HUES6 (cell line): ENCODE results near the gene LONP2.

Source experiments
- H3K27ac ChIP-seq: 2 replicates; pipeline ENCODE4 v1.7.0; 2013; ENCODE audit warnings: low read depth, mild to moderate bottlenecking, low read length, inconsistent platforms
- H3K27me3 ChIP-seq: 2 replicates; pipeline ENCODE4 v1.6.1; 2013; ENCODE audit warnings: low read length; ENCODE audit not compliant: control insufficient read depth, insufficient read depth
- H3K36me3 ChIP-seq: 2 replicates; pipeline ENCODE4 v1.6.1; 2013; ENCODE audit warnings: low read length; ENCODE audit not compliant: control insufficient read depth, insufficient read depth
- H3K4me1 ChIP-seq: 2 replicates; pipeline ENCODE4 v1.6.1; 2013; ENCODE audit warnings: low read length; ENCODE audit not compliant: control insufficient read depth, insufficient read depth
- H3K4me3 ChIP-seq: 2 replicates; pipeline ENCODE4 v1.5.1; 2013; ENCODE audit warnings: low read depth, low read length
- H3K9ac ChIP-seq: one replicate; pipeline ENCODE4 v1.6.1; 2013; ENCODE audit warnings: mild to moderate bottlenecking, low read length
- H3K9me3 ChIP-seq: 2 replicates; pipeline ENCODE4 v1.6.1; 2013; ENCODE audit warnings: low read depth, low read length; ENCODE audit not compliant: control insufficient read depth, insufficient read depth

The LONP2 gene

DNA sequence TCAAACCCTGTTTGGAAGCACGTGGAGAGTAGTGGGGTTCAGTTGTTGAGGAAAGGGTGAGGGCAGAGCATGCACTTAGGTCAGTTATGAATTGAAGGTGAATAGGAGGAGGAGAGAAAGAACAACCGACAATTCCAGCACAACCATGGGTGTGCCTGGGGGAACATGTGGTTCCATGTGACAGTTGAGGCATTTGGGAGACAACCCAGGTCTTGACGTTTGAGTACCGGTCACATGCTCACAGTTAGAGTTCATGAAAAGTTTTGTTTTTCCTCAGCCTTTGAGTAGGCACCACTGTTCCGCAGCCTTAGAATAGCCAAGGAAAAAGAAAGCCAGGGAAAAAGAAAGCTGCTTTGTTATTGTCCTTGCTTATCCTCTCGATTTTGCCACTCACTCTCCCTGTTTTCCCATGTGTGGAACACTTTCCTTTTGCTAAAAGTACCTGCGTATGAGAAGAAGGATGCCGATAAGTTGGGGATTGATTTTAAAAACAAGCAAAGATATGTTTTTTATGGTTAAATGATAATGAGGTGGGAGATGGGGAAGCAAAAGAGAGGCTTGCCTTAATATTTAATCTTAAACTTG, 28.8 kb downstream of the LONP2 start:
- Histone ChIP-seq H3K9ac (no peak overlapping the region), H3K9me3 (no peaks in the 10 kb centered on the region), H3K4me1 (peaks cover 5% of the 10 kb centered on the region), H3K36me3 (peaks cover 16% of the 10 kb centered on the region), H3K4me3 (no peak overlapping the region), H3K27me3 (no peaks in the 10 kb centered on the region), H3K27ac (no peak overlapping the region)

GRCh38 chr16:48274476-48274875, 30.4 kb downstream of the LONP2 start:
- no peak overlapping the region for H3K4me3 ChIP-seq
- no peak overlapping the region for H3K27ac ChIP-seq
- no peaks in the 10 kb centered on the region for H3K9me3 ChIP-seq
- H3K4me1 ChIP-seq, result peaks cover 9% of the 10 kb centered on the region
- no peak overlapping the region for H3K9ac ChIP-seq
- no peaks in the 10 kb centered on the region for H3K27me3 ChIP-seq
- peaks cover 21% of the 10 kb centered on the region for H3K36me3 ChIP-seq

GRCh38 chr16:48276102-48276501, 32.0 kb downstream of the LONP2 start:
- Histone ChIP-seq H3K27me3 (no peaks in the 10 kb centered on the region), H3K27ac (no peak overlapping the region), H3K9me3 (no peaks in the 10 kb centered on the region), H3K4me1 (peaks cover 13% of the 10 kb centered on the region), H3K36me3 (peaks cover 11% of the 10 kb centered on the region), H3K9ac (no peak overlapping the region), H3K4me3 (no peak overlapping the region)

GRCh38 chr16:48277158-48277557, 33.1 kb downstream of the LONP2 start:
- H3K9ac ChIP-seq, result no peak overlapping the region
- peaks cover 13% of the 10 kb centered on the region for H3K4me1 ChIP-seq
- no peaks in the 10 kb centered on the region for H3K27me3 ChIP-seq
- no peaks in the 10 kb centered on the region for H3K9me3 ChIP-seq
- no peak overlapping the region for H3K27ac ChIP-seq
- no peak overlapping the region for H3K4me3 ChIP-seq
- H3K36me3 ChIP-seq, result peaks cover 6% of the 10 kb centered on the region

DNA sequence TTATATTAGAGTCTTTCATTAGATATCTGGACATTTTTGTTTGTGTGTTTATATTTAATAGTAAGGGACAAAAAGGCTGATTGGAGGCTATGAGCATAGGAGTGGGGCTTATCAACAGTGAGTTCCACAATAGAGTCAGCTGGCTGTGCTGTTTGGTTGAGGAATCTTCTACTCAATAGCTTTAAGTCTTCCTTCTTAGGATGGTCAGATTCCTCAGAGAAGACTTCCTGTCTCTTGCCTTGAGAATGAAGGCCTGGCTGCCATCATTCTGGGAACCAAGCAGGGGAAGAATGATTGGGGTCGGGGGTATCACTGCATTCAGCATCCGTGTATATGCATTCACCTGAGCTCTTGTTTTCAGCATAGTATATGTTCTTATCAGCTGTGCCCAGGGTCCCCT, 35.1 kb downstream of the LONP2 start:
- H3K4me3 ChIP-seq, result no peak overlapping the region
- H3K4me1 ChIP-seq, result peaks cover 19% of the 10 kb centered on the region
- no peaks in the 10 kb centered on the region for H3K27me3 ChIP-seq
- peaks cover 6% of the 10 kb centered on the region for H3K36me3 ChIP-seq
- no peaks in the 10 kb centered on the region for H3K9me3 ChIP-seq
- H3K27ac ChIP-seq, result no peak overlapping the region
- H3K9ac ChIP-seq, result no peak overlapping the region

- H3K27me3 ChIP-seq, result no peaks in the 10 kb centered on the region
- no peak overlapping the region for H3K4me3 ChIP-seq
- no peak overlapping the region for H3K9ac ChIP-seq
- peaks cover 22% of the 10 kb centered on the region for H3K4me1 ChIP-seq
- peaks cover 8% of the 10 kb centered on the region for H3K36me3 ChIP-seq
- H3K27ac ChIP-seq, result no peak overlapping the region
- no peaks in the 10 kb centered on the region for H3K9me3 ChIP-seq
Observed at GRCh38 chr16:48280546-48280945, 36.4 kb downstream of the LONP2 start.

GRCh38 chr16:48282636-48283263, 38.6 kb downstream of the LONP2 start:
- peaks cover 17% of the 10 kb centered on the region for H3K4me1 ChIP-seq
- no peaks in the 10 kb centered on the region for H3K27me3 ChIP-seq
- no peak overlapping the region for H3K9ac ChIP-seq
- H3K27ac ChIP-seq, result no peak overlapping the region
- H3K9me3 ChIP-seq, result peaks cover 17% of the 10 kb centered on the region
- H3K36me3 ChIP-seq, result peaks cover 24% of the 10 kb centered on the region
- no peak overlapping the region for H3K4me3 ChIP-seq

- peaks cover 17% of the 10 kb centered on the region for H3K9me3 ChIP-seq
- H3K4me1 ChIP-seq, result peaks cover 9% of the 10 kb centered on the region
- peaks cover 18% of the 10 kb centered on the region for H3K36me3 ChIP-seq
- H3K4me3 ChIP-seq, result no peak overlapping the region
- H3K27ac ChIP-seq, result no peak overlapping the region
- H3K27me3 ChIP-seq, result no peaks in the 10 kb centered on the region
- no peak overlapping the region for H3K9ac ChIP-seq
Observed at GRCh38 chr16:48284772-48285409, 40.8 kb downstream of the LONP2 start.

- Histone ChIP-seq H3K9ac (no peak overlapping the region), H3K27me3 (no peaks in the 10 kb centered on the region), H3K27ac (no peak overlapping the region), H3K36me3 (peaks cover 22% of the 10 kb centered on the region), H3K9me3 (peaks cover 17% of the 10 kb centered on the region), H3K4me3 (no peak overlapping the region), H3K4me1 (peaks cover 17% of the 10 kb centered on the region)
Observed at GRCh38 chr16:48287239-48287638, 43.1 kb downstream of the LONP2 start.

DNA sequence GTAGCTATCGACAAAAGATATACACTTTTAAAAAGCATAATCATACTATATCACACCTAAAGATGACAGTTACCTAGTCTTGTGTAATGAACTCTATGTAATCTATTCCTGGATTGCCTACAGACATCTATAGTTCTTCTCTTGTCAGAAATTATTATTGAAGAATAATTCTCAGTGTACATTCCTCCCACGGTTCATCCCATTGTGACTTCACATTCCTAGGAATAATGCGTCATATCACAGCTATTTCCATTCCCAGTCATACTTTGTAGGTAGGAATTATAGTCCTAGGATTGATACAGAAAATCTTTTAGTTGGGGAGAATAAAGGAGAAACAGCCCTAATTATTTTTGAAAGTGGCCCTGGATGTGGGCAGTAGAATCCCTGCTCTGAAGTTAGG, 47.2 kb downstream of the LONP2 start:
- H3K27me3 ChIP-seq, result no peaks in the 10 kb centered on the region
- H3K36me3 ChIP-seq, result peaks cover 24% of the 10 kb centered on the region
- H3K9ac ChIP-seq, result no peak overlapping the region
- no peak overlapping the region for H3K4me3 ChIP-seq
- H3K4me1 ChIP-seq, result peaks cover 12% of the 10 kb centered on the region
- H3K27ac ChIP-seq, result no peak overlapping the region
- peaks cover 14% of the 10 kb centered on the region for H3K9me3 ChIP-seq

- Histone ChIP-seq H3K36me3 (peaks cover 23% of the 10 kb centered on the region), H3K27ac (no peak overlapping the region; the same call in 1 of the 2 replicates), H3K9me3 (peaks cover 9% of the 10 kb centered on the region), H3K9ac (no peak overlapping the region), H3K4me1 (peaks cover 12% of the 10 kb centered on the region), H3K4me3 (no peak overlapping the region), H3K27me3 (no peaks in the 10 kb centered on the region)
Observed at GRCh38 chr16:48291754-48292153, 47.7 kb downstream of the LONP2 start.
